ENCODE data around the gene TCHHL1. TPM values are rescaled to one million over a fixed set of nuclear protein-coding genes. Genes with fewer than 3 reads are reported as not detected.

Gene TCHHL1
- under 1 TPM in 1 of 5 donors, not detected in 4; 0.18 TPM for total RNA-seq
- not detected for polyA plus RNA-seq
- long read RNA-seq, donor 1, result 0 reads
- long read RNA-seq, donor 2, result 0 reads
- long read RNA-seq, donor 3, result 0 reads
- long read RNA-seq, donor 4, result 0 reads
- long read RNA-seq, donor 5, result 0 reads
- long read RNA-seq, donor 6, result 0 reads
- long read RNA-seq, donor 7, result 0 reads
- long read RNA-seq, donor 8, result 0 reads
- long read RNA-seq, donor 9, result 0 reads
- long read RNA-seq, donor 10, result 0 reads

- TF ChIP-seq POLR2AphosphoS5 (IDR thresholded peaks at IDR 0.05), result no peak
- no peak for TF ChIP-seq POLR2A (IDR thresholded peaks at IDR 0.05)
- no peak for TF ChIP-seq EP300 (IDR thresholded peaks at IDR 0.05)
Measured at GRCh38 chr1:152089014-152089674, at the start of gene TCHHL1. Gene TCHHL1, minus strand, starts transcription at chr1:152089064. Its CDS starts 921 bp downstream, at chr1:152088143.

GRCh38 chr1:152137215-152137614 is 48.4 kb upstream of the TCHHL1 start:
- TF ChIP-seq EP300 (IDR thresholded peaks at IDR 0.05), result no peak
- TF ChIP-seq CTCF (IDR thresholded peaks at IDR 0.05), result no peak
- no peak for TF ChIP-seq POLR2AphosphoS5 (IDR thresholded peaks at IDR 0.05)
- no peak for TF ChIP-seq POLR2A (IDR thresholded peaks at IDR 0.05)
- no peak overlapping the region for H3K27ac ChIP-seq
- no peak for DNase-seq
- peaks cover 0 to 14% (median 4%) of the 10 kb centered on the region in 3 donors for H3K27me3 ChIP-seq
- intact Hi-C loops (cut with DNase I; ENCODE audit: low total_unique reads), result no loop called here
- no peaks in the 10 kb centered on the region for H3K36me3 ChIP-seq
- peaks cover 0 to 13% (median 11%) of the 10 kb centered on the region in 4 donors for H3K9me3 ChIP-seq
- H3K4me1 ChIP-seq, result no peaks in the 10 kb centered on the region
- H3K4me3 ChIP-seq, result no peak overlapping the region

More at GRCh38 chr1:152089014-152089674, at the start of gene TCHHL1:
- intact Hi-C loops (cut with DNase I; ENCODE audit: low total_unique reads), result no loop called here
- 69 to 77% (median 76%) methylated on average over 5 of the region's 5 CpGs for WGBS, 5 donors
- Histone ChIP-seq H3K36me3 (no peaks in the 10 kb centered on the region), H3K27ac (no peak within 1 kb of the TSS), H3K9me3 (peaks cover 0 to 17% (median 15%) of the 10 kb centered on the region in 4 donors), H3K27me3 (peaks cover 0 to 47% (median 4%) of the 10 kb centered on the region in 3 donors), H3K4me1 (no peaks in the 10 kb centered on the region), H3K4me3 (no peak within 1 kb of the TSS)
- DNase-seq, result no peak

- no peaks in the 10 kb centered on the region for H3K36me3 ChIP-seq
- H3K27me3 ChIP-seq, result peaks cover 0 to 44% (median 9%) of the 10 kb centered on the region in 3 donors
- no peaks in the 10 kb centered on the region for H3K4me1 ChIP-seq
- H3K27ac ChIP-seq, result no peak overlapping the region
- intact Hi-C loops (cut with DNase I; ENCODE audit: low total_unique reads), result no loop called here
- no peak overlapping the region for H3K4me3 ChIP-seq
- DNase-seq, result no peak
- H3K9me3 ChIP-seq, result peaks cover 0 to 17% (median 12%) of the 10 kb centered on the region in 4 donors
- TF ChIP-seq EP300 (IDR thresholded peaks at IDR 0.05) (no peak), POLR2A (IDR thresholded peaks at IDR 0.05) (no peak), POLR2AphosphoS5 (IDR thresholded peaks at IDR 0.05) (no peak)
Measured at GRCh38 chr1:152130186-152130585, 41.3 kb upstream of the TCHHL1 start.

- Histone ChIP-seq H3K27me3 (peaks cover 0 to 61% (median 16%) of the 10 kb centered on the region in 3 donors), H3K4me3 (no peak overlapping the region), H3K9me3 (peaks cover 0 to 8% (median 6%) of the 10 kb centered on the region in 4 donors), H3K4me1 (no peaks in the 10 kb centered on the region), H3K36me3 (no peaks in the 10 kb centered on the region), H3K27ac (no peak overlapping the region)
- intact Hi-C loops (cut with DNase I; ENCODE audit: low total_unique reads), result no loop called here
- no peak for DNase-seq
- TF ChIP-seq POLR2AphosphoS5 (IDR thresholded peaks at IDR 0.05) (no peak), EP300 (IDR thresholded peaks at IDR 0.05) (no peak), CTCF (IDR thresholded peaks at IDR 0.05) (no peak), POLR2A (IDR thresholded peaks at IDR 0.05) (no peak)
Measured at GRCh38 chr1:152127673-152128072, 38.8 kb upstream of the TCHHL1 start.

- TF ChIP-seq EP300 (IDR thresholded peaks at IDR 0.05) (no peak), POLR2A (IDR thresholded peaks at IDR 0.05) (no peak), CTCF (IDR thresholded peaks at IDR 0.05) (no peak), POLR2AphosphoS5 (IDR thresholded peaks at IDR 0.05) (no peak)
- H3K27me3 ChIP-seq, result peaks cover 0 to 59% (median 7%) of the 10 kb centered on the region in 3 donors
- no peak for DNase-seq
- no peak overlapping the region for H3K4me3 ChIP-seq
- intact Hi-C loops (cut with DNase I; ENCODE audit: low total_unique reads), result no loop called here
- no peak overlapping the region for H3K27ac ChIP-seq
- WGBS, 5 donors, result 66 to 75% (median 68%) methylated on average over 6 of the region's 6 CpGs
- H3K9me3 ChIP-seq, result no peaks in the 10 kb centered on the region
- no peaks in the 10 kb centered on the region for H3K4me1 ChIP-seq
- H3K36me3 ChIP-seq, result no peaks in the 10 kb centered on the region
Measured at GRCh38 chr1:152125834-152126443, 37.1 kb upstream of the TCHHL1 start.
